K562 (cell line): ENCODE measurements around the gene ANKRD34A.
"Not testable (repeated sequence)": the region's sequence is repeated elsewhere in the genome, so short reads cannot be mapped to it uniquely, and the experiment has no call there.

Source experiments
- NFYB ChIP-seq: IDR thresholded peaks from 2 replicates; pipeline ENCODE4 v1.6.1; 2011; ENCODE audit warnings: mild to moderate bottlenecking, moderate library complexity; ENCODE audit not compliant: insufficient read length; ENCODE audit errors: extremely low read depth
- ZFP36 ChIP-seq: fragments of 150-350 bp; IDR thresholded peaks from 2 replicates; pipeline ENCODE4 v1.6.1; 2018; ENCODE audit warnings: low read length, low read depth; ENCODE audit not compliant: partially characterized antibody

DNA sequence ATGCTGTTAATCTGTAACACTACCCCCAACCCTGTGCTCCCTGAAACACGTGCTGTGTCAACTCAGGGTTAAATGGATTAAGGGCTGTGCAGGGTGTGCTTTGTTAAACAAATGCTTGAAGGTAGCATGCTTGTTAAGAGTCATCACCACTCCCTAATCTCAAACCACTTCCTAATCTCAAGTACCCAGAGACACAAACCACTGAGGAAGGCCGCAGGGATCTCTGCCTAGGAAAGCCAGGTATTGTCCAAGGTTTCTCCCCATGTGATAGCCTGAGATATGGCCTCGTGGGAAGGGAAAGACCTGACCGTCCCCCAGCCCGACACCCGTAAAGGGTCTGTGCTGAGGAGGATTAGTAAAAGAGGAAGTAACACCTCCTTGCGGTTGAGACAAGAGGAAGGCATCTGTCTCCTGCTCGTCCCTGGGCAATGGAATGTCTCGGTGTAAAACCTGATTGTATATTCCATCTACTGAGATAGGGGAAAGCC lies 31.8 kb downstream of the ANKRD34A start:
- not testable (repeated sequence) for TF ChIP-seq ZFP36, NFYB
